Hepatocyte (in vitro differentiated cells): ENCODE results near the gene CDYL. TPM values are rescaled to one million over a fixed set of nuclear protein-coding genes. Genes with fewer than 3 reads are reported as not detected.
A peak's percentile ranks its signal among the peaks of the same experiment; 100 is the strongest.

Experiments used
- DNase-seq: peaks from one replicate; pipeline ENCODE4 v3.0.0-alpha.2; 2016; ENCODE audit warnings: low spot score
- H2AFZ ChIP-seq: fragments of 200-600 bp; sonication (generic); 2 replicates; pipeline ENCODE4 v1.6.0; 2016; ENCODE audit warnings: antibody characterized with exemption, mild to moderate bottlenecking
- H3K27ac ChIP-seq: fragments of 200-600 bp; sonication (generic); 2 replicates; pipeline ENCODE4 v1.5.1; 2016; ENCODE audit warnings: mild to moderate bottlenecking
- H3K27me3 ChIP-seq: fragments of 200-600 bp; sonication (generic); 2 replicates; pipeline ENCODE4 v1.6.1; 2016
- H3K36me3 ChIP-seq: fragments of 200-600 bp; sonication (generic); replicated peaks from 2 replicates; pipeline ENCODE4 v1.5.1; 2016; ENCODE audit warnings: low read depth; ENCODE audit not compliant: insufficient read depth
- H3K4me1 ChIP-seq: fragments of 200-600 bp; sonication (generic); 2 replicates; pipeline ENCODE4 v1.5.1; 2016; ENCODE audit warnings: mild to moderate bottlenecking, moderate library complexity; ENCODE audit not compliant: insufficient read depth
- H3K4me2 ChIP-seq: fragments of 200-600 bp; sonication (generic); 2 replicates; pipeline ENCODE4 v1.6.0; 2016
- H3K4me3 ChIP-seq: fragments of 200-600 bp; sonication (generic); 2 replicates; pipeline ENCODE4 v1.5.1; 2016; ENCODE audit warnings: mild to moderate bottlenecking
- H3K79me2 ChIP-seq: fragments of 200-600 bp; sonication (generic); 2 replicates; pipeline ENCODE4 v1.6.0; 2017; ENCODE audit warnings: mild to moderate bottlenecking
- H3K9me2 ChIP-seq: fragments of 200-600 bp; sonication (generic); replicated peaks from 2 replicates; pipeline ENCODE4 v1.6.0; 2017; ENCODE audit warnings: mild to moderate bottlenecking; ENCODE audit not compliant: insufficient read depth
- H3K9me3 ChIP-seq: fragments of 200-600 bp; sonication (generic); 2 replicates; pipeline ENCODE4 v1.5.1; 2016; ENCODE audit warnings: low read depth, mild to moderate bottlenecking
- H4K20me1 ChIP-seq: fragments of 200-600 bp; sonication (generic); 2 replicates; pipeline ENCODE4 v1.6.0; 2016; ENCODE audit warnings: mild to moderate bottlenecking; ENCODE audit not compliant: insufficient read depth, poor library complexity, severe bottlenecking
- CTCF ChIP-seq: fragments of 200-600 bp; sonication (generic); IDR thresholded peaks from 2 replicates; pipeline ENCODE4 v1.5.1; 2016; ENCODE audit warnings: antibody characterized with exemption, mild to moderate bottlenecking; ENCODE audit not compliant: poor library complexity
- EZH2 ChIP-seq: fragments of 200-600 bp; sonication (generic); IDR thresholded peaks from 2 replicates; pipeline ENCODE4 v1.6.1; 2016; ENCODE audit warnings: antibody characterized with exemption, mild to moderate bottlenecking, borderline replicate concordance
- EZH2phosphoT487 ChIP-seq: fragments of 200-600 bp; sonication (generic); IDR thresholded peaks from one replicate; pipeline ENCODE4 v1.6.1; 2018; ENCODE audit warnings: antibody characterized with exemption, mild to moderate bottlenecking, low read depth, moderate library complexity; ENCODE audit not compliant: unreplicated experiment, severe bottlenecking
- WGBS: methylation state at CpG from one replicate; pipeline ENCODE4 v1.1.6; 2016; ENCODE audit warnings: low lambda C conversion rate; ENCODE audit errors: missing lambda C conversion rate; 5-methylcytosine and 5-hydroxymethylcytosine counted together
- polyA plus RNA-seq: library from polyadenylated mRNA; unstranded; fragments of >200 nt; fragmentation: Nextera tagmentation; extraction: Ambion mirVana; gene quantifications from 2 replicates; pipeline ENCODE4 v1.2.1, GENCODE V29; 2016
- total RNA-seq: library from RNA; depleted of rRNA; stranded (reverse); fragments of >200 nt; gene quantifications from 2 replicates; pipeline ENCODE4 v1.2.3, GENCODE V29; 2014

Gene CDYL
- total RNA-seq (30.4 TPM in 2 replicates), polyA plus RNA-seq (25.3 and 28.9 TPM in 2 replicates)

- Histone ChIP-seq H2AFZ (peak within 1 kb of the TSS; percentile 93), H3K27me3 (peaks cover 3% of the 10 kb centered on the region), H3K79me2 (peaks cover 41% of the 10 kb centered on the region), H3K27ac (peak within 1 kb of the TSS; percentile 95), H4K20me1 (peaks cover 16% of the 10 kb centered on the region), H3K9me2 (no peaks in the 10 kb centered on the region), H3K4me3 (peak within 1 kb of the TSS; percentile 70), H3K4me2 (peak within 1 kb of the TSS; percentile 89), H3K36me3 (no peaks in the 10 kb centered on the region), H3K4me1 (peaks cover 6% of the 10 kb centered on the region), H3K9me3 (peaks cover 6% of the 10 kb centered on the region)
- peak; percentile 97 for DNase-seq
- 0% methylated on average over 1 of the region's 55 CpGs for WGBS
- TF ChIP-seq EZH2 (no peak), CTCF (no peak), EZH2phosphoT487 (no peak)
Measured at GRCh38 chr6:4776131-4776492, at the start of gene CDYL. CDYL (plus strand) TSS chr6:4776404; CDS start chr6:4776784, 380 bp downstream.

DNA sequence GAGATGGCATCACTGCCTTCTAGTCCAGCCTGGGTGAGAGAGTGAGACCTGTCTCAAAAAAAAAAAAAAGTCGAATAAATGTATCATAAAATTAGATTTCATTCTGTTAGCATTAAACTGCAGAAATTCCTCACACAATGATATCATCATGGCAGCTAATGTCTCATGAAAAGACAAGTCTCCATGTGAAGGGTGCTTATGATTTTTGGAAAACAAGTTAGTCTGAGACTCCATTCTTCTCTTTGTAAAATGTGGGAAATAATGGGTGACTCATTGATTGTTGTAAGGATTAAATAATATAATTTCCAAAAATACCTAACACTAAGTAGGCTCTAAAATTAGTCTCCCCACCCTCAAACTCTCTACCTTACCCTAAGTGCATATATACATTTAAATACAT, 49.6 kb upstream of the CDYL start:
- no peaks in the 10 kb centered on the region for H4K20me1 ChIP-seq
- 100% methylated on average over 1 of the region's 1 CpG for WGBS
- no peak overlapping the region for H3K27ac ChIP-seq
- TF ChIP-seq CTCF: no peak
- H3K27me3 ChIP-seq: no peaks in the 10 kb centered on the region
- no peaks in the 10 kb centered on the region for H3K9me2 ChIP-seq
- no peaks in the 10 kb centered on the region for H3K36me3 ChIP-seq
- no peak overlapping the region for H3K4me2 ChIP-seq
- H3K4me3 ChIP-seq: no peak overlapping the region
- H2AFZ ChIP-seq: no peak overlapping the region
- peaks cover 3% of the 10 kb centered on the region for H3K4me1 ChIP-seq
- no peaks in the 10 kb centered on the region for H3K79me2 ChIP-seq
- H3K9me3 ChIP-seq: no peaks in the 10 kb centered on the region
- no peak for DNase-seq

DNA sequence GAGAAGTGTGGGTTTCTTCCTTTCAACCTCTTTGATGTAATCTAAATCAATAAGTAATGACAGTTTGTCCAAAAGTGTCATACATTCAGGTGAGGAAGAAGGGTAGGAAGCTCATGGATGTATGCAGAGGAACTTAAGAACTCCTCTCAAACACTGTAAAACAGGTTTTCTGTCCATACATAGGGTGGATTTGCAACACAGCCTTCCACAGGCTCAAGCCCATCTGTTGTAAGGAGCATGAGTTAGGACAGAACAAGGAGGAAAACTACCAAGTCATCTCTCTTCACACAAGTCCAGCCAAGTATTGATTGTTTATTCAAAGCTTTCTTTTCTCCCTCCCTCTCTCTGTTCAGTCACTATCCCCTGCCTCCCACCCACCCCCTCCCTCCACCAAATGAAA, 49.0 kb upstream of the CDYL start:
- H3K36me3 ChIP-seq: no peaks in the 10 kb centered on the region
- no peak overlapping the region for H3K4me3 ChIP-seq
- no peaks in the 10 kb centered on the region for H4K20me1 ChIP-seq
- no peak overlapping the region for H2AFZ ChIP-seq
- peaks cover 3% of the 10 kb centered on the region for H3K4me1 ChIP-seq
- peak overlapping the region; percentile 63 for H3K4me2 ChIP-seq
- H3K9me3 ChIP-seq: no peaks in the 10 kb centered on the region
- TF ChIP-seq CTCF (no peak), EZH2 (no peak), EZH2phosphoT487 (no peak)
- no peaks in the 10 kb centered on the region for H3K79me2 ChIP-seq
- no peaks in the 10 kb centered on the region for H3K27me3 ChIP-seq
- no peak for DNase-seq
- H3K27ac ChIP-seq: no peak overlapping the region
- H3K9me2 ChIP-seq: no peaks in the 10 kb centered on the region
